GM12874 (cell line): ENCODE results near the gene C10orf95.

ENCODE experiments used
- TF ChIP-seq, protein P1 (sequence below): IDR thresholded peaks from 2 replicates; pipeline ENCODE4 v1.5.1; 2011; ENCODE audit warnings: low read depth, mild to moderate bottlenecking, control low read depth, low read length, moderate library complexity; ENCODE audit not compliant: insufficient read depth

The C10orf95 gene

DNA sequence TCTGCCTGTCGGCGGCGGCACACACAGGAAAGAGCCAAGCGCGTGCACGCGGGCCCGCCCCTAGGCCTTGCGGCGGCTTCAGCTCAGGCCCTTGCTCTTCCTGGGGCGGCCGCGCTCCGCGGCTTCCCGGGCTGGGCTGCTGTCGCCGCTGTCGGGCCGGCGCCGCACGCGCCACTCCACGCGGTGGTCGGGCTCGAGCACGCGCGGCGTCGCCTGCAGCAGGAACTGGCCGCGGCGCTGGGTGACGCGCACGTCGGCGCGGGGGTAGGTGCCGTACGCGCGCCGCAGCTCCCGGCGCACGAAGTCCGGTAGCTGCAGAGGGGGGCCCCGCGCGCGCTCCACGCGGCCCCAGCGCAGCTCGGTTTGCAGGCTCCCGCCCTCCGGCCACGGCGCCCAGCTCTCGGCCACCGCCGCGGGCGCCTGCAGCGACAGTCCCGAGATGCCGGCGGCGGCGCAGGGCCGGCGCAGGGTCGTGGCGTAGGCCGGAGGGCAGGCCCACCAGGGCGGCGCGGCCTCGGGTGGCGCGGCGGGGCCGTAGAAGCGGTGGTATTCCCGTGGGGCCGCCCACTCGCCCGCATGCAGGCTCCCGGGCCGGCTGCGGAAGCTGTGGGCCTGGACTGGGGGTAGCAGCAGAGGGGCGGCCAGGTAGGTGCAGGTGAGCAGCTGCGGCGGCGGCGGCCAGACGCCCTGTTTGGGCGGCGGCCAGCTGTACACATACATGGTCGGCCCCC lies 804 bp downstream of the C10orf95 start:
- TF ChIP-seq, protein P1, sequence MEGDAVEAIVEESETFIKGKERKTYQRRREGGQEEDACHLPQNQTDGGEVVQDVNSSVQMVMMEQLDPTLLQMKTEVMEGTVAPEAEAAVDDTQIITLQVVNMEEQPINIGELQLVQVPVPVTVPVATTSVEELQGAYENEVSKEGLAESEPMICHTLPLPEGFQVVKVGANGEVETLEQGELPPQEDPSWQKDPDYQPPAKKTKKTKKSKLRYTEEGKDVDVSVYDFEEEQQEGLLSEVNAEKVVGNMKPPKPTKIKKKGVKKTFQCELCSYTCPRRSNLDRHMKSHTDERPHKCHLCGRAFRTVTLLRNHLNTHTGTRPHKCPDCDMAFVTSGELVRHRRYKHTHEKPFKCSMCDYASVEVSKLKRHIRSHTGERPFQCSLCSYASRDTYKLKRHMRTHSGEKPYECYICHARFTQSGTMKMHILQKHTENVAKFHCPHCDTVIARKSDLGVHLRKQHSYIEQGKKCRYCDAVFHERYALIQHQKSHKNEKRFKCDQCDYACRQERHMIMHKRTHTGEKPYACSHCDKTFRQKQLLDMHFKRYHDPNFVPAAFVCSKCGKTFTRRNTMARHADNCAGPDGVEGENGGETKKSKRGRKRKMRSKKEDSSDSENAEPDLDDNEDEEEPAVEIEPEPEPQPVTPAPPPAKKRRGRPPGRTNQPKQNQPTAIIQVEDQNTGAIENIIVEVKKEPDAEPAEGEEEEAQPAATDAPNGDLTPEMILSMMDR: no peak

DNA sequence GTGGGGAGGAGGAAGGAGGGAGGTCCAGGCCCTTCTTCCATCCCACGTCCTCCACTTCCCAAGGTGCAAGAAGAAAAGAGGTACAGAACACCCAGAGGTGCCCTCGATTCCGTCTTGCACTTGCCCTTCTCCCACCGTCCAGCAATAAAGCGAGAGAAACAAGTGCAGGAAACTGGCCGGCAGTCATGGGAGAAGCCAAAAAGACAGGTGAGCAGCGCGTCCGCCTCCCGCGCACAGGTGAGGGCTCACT lies 1.3 kb downstream of the C10orf95 start:
- TF ChIP-seq, protein P1: 0 out of 2 replicates have a peak, but pooled peaks have one; percentile 6

DNA sequence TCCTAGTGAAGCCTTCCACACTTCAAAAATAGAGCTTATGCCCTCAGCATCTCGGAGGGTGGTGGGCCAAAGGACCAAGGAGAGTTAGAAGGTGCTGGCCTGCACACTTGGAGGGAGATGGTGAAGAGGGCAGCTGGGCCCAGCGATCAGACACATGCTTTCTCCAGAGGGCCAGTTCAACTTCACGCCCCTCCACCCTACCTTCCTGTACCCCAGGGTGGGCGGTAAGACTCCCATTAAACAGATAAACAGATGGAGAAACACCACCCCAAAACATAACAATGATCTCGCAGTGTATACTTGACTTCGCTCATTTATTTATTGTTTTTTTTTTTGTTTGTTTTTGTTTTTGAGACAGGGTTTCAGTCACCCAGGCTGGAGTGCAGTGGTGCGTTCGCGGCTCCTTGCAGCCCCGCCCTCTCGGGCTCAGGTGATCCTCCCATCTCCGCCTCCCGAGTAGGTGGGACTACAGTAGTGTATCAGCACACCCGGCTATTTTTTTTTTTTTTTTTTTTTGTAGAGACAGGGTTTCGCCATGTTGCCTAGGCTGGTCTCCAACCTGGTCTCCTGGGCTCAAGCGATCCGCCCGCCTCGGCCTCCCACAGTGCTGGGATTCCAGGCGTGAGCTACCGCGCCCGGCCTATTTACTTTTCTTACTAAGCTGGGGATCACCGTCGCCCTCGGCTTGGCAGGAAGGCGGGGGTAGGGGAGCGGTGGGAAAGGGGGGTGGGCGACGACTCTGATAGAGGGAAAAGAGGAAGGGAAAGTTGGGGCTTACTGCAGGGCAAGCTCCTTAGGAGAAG lies 1.8 kb downstream of the C10orf95 start:
- TF ChIP-seq, protein P1: no peak

DNA sequence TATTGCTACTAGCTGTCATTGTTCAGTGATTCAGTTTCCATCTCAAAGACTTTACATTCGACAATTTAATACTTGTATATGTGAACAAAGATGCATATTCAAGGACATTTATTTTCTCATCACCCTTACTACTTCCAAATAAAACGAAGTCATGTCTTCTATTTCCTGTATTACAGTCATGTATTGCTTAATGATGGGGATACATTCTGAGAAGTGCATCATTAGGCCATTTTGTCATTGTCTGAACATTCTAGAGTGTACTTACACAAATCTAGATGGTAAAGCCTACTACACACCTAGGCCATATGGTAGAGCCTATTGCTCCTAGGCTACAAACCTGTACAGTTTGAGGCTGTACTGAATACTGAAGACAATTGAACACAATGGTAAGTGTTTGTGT lies 6.5 kb downstream of the C10orf95 start:
- TF ChIP-seq, protein P1: no peak

DNA sequence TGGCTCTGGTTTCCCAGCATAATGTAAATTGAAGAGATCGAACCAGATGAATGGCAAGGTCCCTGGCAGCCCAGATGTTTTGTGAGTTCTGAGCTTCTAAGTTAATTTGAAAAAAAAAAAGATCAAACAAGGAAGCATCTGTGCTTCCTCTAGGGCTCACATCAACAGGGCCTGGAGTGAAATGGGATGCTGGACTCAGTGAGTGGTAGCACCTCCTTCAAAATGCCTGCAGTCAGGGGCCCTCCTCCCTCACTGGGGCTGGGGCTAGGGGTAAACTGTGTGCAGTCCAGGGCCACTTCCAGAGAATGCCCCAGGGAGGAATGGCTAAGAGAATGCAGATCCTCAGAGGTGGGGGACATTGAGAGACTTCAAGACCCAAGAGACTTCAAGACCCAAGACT lies 13.0 kb downstream of the C10orf95 start:
- TF ChIP-seq, protein P1: no peak

DNA sequence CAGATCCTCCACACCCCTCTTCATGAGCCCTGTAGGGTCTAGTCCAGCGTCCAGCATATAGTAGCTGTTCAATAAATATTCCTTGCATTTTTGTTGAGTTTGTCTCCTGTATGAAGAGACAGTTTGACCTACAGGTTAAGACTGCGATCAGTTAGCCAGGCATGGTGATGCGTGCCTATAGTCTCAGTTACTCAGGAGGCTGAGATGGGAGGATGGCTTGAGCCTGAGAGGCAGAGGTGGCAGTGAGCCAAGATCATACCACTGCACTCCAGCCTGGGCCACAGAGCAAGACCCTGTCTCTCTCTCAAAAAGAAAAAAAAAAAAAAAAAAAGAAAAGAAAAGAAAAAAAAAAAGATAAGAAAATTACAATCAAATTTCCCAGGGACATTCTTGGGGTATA lies 13.8 kb downstream of the C10orf95 start:
- TF ChIP-seq, protein P1: no peak

DNA sequence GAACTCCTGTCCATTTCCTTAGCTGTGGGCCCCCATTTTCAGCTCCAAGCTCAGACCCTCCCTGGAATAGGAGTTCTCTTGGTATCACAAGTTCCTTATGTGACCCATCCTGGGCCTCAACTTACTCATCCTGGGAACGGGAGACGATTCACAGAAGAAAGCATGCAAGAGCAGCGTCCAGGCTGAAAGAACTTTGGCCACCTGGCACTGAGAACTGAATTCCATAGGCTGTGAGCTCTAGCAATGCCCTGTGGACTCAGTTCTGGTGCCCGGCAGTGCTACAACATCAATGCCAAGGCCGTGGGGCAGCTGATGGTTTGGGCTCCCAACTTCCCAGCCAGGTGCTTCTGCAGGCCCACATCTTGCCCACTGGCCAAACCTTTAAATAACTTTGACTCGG lies 15.0 kb downstream of the C10orf95 start:
- TF ChIP-seq, protein P1: no peak
